Erythroblast (primary cell): Measurements from ENCODE around the gene ZG16.

Experiments used
- GATA1 ChIP-seq: IDR thresholded peaks from 2 replicates; pipeline ENCODE4 v1.6.1; 2011; ENCODE audit warnings: low read depth, mild to moderate bottlenecking, control low read depth, low read length, moderate library complexity
- POLR2A ChIP-seq: IDR thresholded peaks from 2 replicates; pipeline ENCODE4 v1.6.1; 2011; ENCODE audit warnings: mild to moderate bottlenecking, low read length

GRCh38 chr16:29756654-29757053 is 21.4 kb upstream of the ZG16 start:
- TF ChIP-seq POLR2A (no peak), GATA1 (no peak)
